ENCODE measurements around the gene VARS1.

The VARS1 gene

GRCh38 chr6:31792761-31793171, 2.8 kb downstream of the VARS1 start:
- no peak for DNase-seq

- DNase-seq, result no peak
Observed at GRCh38 chr6:31792090-31792374, 3.5 kb downstream of the VARS1 start.

GRCh38 chr6:31791324-31792089, 4.0 kb downstream of the VARS1 start:
- peak; percentile 69 for DNase-seq

- no peak for DNase-seq
Observed at GRCh38 chr6:31785475-31785874, 10.1 kb downstream of the VARS1 start.

GRCh38 chr6:31784098-31784925, 11.2 kb downstream of the VARS1 start:
- peak; percentile 41 for DNase-seq

GRCh38 chr6:31782126-31782855, 13.3 kb downstream of the VARS1 start:
- DNase-seq, result no peak

- DNase-seq, result no peak
Observed at GRCh38 chr6:31781244-31782125, 14.1 kb downstream of the VARS1 start.

- DNase-seq, result no peak
Observed at GRCh38 chr6:31780507-31781243, 14.9 kb downstream of the VARS1 start.

GRCh38 chr6:31779908-31780307, 15.6 kb downstream of the VARS1 start:
- no peak for DNase-seq

- DNase-seq, result no peak
Observed at GRCh38 chr6:31778999-31779885, 16.3 kb downstream of the VARS1 start.

GRCh38 chr6:31778193-31778592, 17.4 kb downstream of the VARS1 start:
- DNase-seq, result no peak

GRCh38 chr6:31777667-31778050, 17.9 kb downstream of the VARS1 start:
- no peak for DNase-seq

- peak; percentile 86 for DNase-seq
Observed at GRCh38 chr6:31776989-31777666, 18.4 kb downstream of the VARS1 start, which contains the start of gene VWA7. Gene VWA7 (minus strand): TSS chr6:31777328. CDS start chr6:31776779, 549 bp downstream.

GRCh38 chr6:31776485-31776988, 19.0 kb downstream of the VARS1 start:
- DNase-seq, result no peak

- DNase-seq, result no peak
Observed at GRCh38 chr6:31775633-31776484, 19.7 kb downstream of the VARS1 start.

- DNase-seq, result no peak
Observed at GRCh38 chr6:31775184-31775583, 20.4 kb downstream of the VARS1 start.

- peak; percentile 50 for DNase-seq
Observed at GRCh38 chr6:31771992-31772358, 23.6 kb downstream of the VARS1 start.

- DNase-seq, result no peak
Observed at GRCh38 chr6:31770860-31771259, 24.7 kb downstream of the VARS1 start.
